ENCODE data around the gene PITPNC1. TPM values are rescaled to one million over a fixed set of nuclear protein-coding genes. Genes with fewer than 3 reads are reported as not detected.
A peak's percentile ranks its signal among the peaks of the same experiment; 100 is the strongest.
"Not testable (repeated sequence)": the region's sequence is repeated elsewhere in the genome, so short reads cannot be mapped to it uniquely, and the experiment has no call there.

PITPNC1 gene
- total RNA-seq, 1 experiment from 2014 or later, result 40.6 TPM

DNA sequence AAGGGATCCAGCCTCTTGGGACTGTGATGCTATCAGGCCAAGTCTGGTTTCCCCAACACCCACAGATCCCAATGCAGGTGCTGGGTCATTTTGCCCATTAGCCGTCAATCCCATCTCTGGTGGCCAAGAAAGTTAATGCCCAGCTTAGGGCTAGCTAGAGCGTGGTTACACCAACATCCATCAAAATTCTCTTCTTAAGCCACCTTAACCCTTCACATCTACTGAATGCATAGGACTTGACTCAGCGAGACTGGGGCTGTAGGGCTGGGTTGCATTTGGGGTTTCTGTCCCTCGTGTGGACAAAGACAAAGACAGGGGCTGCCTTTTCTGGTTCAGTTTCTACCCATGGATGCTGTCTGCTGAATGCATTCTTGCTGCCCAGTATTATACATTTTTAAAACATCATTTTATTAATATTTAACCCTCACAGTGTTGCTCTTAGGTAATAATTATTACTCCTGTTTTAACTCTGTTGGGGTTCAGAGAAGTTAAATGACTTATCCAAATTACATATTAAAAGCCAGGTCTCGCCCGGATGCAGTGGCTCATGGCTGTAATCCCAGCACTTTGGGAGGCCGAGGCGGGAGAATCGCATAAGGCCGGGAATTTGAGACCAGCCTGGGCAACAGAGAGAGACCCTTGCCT is 199.5 kb downstream of the PITPNC1 start:
- DNase-seq (ENCODE audit: low spot score), result no peak

DNA sequence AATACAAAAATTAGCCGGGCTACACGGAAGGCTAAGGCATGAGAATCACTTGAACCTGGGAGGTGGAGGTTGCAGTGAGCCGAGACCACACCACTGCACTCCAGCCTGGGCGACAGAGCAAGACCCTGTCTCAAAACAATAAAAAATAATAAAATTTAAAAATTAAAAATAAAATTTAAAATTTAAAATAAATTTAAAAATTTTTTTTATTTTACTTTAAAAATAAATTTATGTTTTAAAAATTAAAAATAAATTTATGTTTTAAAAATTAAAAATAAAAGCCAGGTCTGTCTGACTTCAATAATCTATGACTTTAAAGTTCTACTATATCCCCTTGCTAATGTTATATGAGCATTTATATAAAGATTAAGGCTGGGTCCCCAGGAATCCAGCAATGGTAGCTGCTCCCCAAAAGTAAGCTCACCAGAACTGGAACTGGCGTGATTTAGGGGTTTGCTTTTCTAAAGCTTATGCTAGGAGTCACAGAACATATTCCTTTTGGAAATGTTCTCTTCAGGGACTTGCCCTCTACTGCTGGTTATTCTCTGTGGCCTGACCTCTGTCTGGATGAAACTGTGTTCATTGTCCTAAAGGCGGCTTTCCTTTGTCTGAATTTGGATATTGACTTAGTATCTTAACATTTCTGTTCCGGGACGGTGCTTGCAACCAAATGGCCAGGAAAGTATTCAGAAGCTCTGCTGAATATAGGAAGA is 200.5 kb downstream of the PITPNC1 start:
- no peak for DNase-seq (ENCODE audit: low spot score)

DNA sequence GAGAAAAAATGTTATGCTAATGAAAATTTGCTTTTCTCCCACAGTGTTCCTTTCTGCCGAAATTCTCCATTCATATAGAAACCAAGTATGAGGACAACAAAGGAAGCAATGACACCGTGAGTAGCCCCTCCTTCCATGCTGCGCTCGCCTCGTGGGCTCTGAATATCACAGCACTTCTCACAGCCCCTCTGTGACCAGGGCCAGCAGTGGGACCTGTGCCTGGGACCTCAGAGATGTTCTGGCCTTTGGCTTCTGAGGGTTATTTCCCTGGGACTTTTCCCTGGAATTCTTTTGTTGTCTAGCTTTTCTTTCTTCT is 201.0 kb downstream of the PITPNC1 start:
- no peak for DNase-seq (ENCODE audit: low spot score)

DNA sequence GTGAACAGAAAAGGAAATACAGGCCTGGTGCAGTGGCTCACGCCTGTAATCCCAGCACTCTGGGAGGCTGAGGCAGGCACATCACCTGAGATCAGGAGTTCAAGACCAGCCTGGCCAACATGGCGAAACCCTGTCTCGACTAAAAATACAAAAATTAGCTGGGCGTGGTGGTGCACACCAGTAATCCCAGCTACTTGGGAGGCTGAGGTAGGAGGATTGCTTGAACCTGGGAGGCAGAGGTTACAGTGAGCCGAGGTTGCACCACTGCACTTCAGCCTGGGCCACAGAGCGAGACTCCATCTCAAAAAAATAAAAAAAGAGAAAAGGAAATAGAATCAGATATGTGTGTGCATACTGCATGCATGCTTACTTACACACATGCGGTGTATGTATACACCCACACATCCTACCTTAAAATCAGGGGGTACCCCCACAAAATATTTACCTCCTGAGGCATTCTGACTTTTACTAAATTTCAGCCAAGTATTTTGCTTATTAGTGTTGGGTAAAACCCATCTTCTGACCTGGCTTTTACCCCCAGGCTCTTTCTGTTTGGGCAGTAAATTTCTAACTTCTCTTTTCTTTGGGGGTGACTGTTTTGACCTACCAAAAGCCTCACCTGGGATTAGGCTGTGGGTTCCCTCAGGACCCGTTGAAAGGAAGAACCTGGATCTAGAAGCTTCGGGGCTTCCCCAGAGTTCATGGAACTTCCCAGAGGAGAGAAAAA is 201.8 kb downstream of the PITPNC1 start:
- DNase-seq (ENCODE audit: low spot score), result not testable (repeated sequence)

DNA sequence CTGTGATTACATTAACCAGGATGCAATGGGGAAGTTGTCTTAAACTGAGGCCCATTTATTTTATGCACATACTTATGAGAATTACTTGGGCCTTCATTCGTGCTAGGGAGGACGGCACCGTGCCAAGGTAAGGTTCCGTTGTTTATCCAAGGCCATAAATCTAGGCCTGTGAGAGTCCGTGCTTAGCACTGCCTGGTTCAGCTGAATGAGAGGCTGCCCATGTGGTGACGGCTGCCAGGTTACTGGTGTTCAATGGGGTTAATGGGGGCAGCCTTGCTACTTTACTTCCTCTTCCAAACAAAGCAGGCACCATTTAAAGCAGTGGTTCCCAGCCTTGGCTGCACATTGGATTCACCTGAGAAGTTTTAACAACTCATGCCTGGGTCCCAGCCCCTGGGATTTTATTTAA is 205.6 kb downstream of the PITPNC1 start:
- peak; percentile 100 for DNase-seq (ENCODE audit: low spot score)

DNA sequence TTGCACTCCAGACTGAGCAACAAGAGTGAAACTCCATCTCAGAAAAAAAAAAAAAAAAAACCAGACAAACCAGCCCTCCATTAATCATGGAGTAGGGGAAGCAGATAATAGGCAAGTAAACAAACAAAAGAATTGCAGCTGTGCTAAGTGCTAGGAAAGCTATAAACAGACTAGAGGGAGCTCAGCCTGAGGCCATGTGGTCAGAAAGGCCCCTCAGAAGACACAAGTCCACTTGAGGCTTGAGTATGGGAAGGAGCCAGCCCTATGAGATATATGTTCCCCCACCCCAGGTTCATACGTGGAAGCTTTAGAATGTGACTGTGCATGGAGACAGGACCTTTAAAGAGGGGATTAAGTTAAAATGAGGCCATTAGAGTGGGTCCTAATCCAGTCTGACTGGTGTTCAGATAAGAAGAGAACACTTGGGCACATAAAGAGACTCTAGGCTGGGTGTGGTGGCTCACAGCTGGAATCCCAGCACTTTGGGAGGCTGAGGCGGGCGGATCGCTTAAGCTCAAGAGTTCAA is 208.1 kb downstream of the PITPNC1 start:
- DNase-seq (ENCODE audit: low spot score), result peak; percentile 84

DNA sequence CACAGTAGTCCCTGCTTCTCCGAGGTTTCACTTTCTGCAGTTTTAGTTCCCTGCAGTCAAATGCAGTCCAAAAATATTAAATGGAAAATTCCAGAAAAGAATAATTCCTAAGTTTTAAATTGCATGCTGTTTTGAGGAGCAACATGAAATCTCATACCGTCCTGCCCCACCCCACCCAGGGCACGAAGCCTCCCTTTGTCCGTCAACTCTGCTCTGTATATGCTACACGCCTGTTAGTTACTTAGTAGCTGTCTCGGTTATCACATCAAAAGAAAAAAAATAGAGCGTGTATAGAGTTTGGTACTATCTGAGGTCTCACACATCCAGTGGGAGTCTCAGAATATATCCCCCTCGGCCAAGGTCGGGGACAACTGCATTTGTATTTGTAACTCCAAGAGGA is 211.2 kb downstream of the PITPNC1 start:
- DNase-seq (ENCODE audit: low spot score), result no peak

DNA sequence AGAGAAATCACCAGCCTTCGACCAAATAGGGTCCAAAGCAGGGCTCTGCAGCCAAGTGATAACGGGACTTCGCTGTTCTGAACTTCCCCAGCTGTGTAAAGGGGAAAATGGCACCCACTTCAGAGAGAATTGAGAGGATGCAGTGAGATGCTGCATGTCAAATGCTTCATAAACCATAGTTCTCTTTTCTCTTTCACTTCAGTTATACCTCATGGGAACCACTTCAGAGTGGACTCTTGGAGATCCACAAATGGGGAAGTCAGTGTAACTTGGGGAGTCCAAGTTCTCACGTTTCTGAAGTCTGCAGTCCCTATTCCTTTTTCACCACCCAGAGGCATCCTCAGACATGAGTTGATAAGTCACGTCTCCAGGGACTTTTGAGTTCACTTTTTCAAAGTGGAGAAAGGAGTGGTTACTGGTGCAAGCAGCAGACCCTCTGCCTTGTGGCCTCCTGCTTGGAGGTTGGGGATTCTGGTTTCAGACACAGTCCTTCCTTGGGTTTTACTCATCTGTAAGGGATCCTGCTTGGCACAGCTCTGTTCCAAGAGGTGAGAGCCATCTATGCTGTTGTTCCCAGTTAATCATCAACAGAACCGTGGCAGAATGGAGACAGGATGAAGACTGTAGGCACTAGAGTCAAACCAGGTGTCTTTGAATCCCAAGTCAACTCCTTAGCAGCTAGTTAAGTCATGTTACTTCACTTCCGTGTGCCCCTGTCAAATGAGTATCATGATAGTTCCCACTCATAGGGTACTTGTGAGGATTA is 217.2 kb downstream of the PITPNC1 start:
- DNase-seq (ENCODE audit: low spot score), result peak; percentile 68

DNA sequence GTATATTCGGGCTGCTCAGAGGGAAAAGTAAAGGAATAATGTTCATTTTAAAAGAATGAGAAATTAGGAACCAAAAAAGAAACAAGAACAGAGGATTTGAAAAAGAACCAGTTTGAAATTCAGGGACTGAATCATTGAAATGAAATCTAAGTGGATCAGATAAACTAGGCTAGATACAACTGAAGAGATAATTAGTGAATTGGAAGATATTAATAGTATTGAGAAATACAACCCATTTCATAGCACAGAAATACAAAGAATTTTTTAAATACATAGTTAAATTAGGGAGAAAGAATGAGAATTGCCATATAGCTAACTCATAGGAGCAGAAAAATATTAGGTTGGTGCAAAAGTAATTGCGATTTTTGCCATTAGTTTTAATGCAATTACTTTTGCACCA is 223.3 kb downstream of the PITPNC1 start:
- DNase-seq (ENCODE audit: low spot score), result no peak

DNA sequence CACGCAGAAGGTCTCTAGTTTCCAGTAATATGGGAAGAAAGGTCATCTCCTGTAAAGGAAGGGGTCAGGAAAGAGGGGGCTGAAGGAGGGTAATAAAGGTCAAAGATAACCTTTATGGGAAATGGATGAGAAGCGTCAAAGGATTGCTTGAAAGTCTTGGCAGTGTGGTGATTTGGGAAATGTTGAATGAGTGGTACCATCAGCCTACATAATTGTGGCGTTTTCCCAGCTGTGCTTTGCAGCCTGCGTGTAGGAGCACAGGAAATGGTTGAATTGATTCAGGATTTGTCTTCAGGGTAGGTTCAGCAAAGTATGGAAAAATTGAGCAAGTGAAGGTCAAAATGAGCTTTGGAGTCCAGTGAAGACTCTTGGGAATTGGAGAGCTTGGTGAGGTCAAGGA is 224.8 kb downstream of the PITPNC1 start:
- DNase-seq (ENCODE audit: low spot score), result no peak

DNA sequence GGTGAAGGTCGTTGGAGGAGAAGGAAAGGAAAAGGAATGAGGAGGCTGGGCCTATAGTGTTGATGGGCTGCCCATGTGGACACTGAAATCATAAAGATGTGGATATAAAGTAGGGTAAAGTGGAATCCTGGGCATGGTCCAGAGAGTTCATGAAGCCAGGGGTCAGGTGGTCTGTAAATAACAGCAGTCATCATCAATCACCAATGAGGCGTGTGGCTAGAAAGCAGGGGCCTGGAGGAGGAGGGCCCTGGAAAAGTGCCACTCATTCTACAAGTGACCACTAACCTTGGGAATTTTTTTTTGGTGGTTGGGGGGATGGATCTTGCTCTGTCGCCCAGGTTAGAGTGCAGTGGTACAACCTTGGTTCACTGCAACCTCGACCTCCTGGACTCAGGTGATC is 225.4 kb downstream of the PITPNC1 start:
- DNase-seq (ENCODE audit: low spot score), result no peak

DNA sequence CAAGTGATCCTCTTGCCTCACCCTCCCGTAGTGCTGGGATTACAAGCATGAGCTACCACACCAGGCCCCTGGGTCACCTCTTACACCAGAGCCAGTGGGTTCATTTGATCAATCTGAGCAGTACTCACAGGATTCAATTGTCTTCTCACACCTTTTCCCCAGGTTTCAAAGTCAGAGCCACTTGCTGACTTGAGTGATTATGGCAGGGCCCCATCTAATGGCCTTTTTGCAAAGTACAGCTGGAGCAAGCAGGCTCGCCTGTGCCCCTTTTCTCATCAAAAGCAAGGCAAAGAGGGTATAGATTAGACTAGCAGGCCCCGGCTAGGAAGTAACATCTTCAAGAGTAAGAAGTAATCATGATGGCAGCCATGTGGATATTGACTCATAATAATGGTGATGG is 225.9 kb downstream of the PITPNC1 start:
- DNase-seq (ENCODE audit: low spot score), result peak; percentile 88

DNA sequence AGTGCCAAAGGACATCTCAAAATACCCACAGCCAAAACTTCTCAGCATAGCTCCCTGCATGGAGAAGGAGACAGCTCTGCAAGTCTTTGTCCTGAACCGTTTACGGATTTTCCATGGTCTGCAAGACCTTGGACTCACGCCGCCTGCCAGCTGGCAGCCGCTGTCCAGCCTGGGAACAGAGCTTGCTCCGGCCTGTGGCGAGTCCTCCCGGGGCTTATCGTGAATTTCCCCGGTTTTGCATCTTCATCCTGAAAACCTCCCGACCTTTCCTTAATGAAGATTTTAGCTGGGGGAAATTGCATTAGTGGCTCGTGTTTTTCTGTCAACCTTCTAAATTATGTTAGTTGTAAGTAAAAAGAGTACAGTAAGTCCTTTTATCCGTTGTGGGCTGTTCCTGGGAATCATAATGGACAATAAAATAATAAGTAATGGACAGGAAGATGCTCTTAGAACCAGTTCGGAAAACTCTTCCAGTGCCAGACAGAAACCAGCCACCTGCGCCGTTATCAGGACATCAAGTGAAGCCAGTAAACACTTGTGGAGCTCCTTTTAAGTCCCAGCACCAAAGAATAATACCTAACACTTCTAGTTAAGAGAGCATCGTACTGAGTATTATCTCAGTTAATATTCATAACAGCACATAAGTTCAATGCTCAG is 228.3 kb downstream of the PITPNC1 start:
- no peak for DNase-seq (ENCODE audit: low spot score)

DNA sequence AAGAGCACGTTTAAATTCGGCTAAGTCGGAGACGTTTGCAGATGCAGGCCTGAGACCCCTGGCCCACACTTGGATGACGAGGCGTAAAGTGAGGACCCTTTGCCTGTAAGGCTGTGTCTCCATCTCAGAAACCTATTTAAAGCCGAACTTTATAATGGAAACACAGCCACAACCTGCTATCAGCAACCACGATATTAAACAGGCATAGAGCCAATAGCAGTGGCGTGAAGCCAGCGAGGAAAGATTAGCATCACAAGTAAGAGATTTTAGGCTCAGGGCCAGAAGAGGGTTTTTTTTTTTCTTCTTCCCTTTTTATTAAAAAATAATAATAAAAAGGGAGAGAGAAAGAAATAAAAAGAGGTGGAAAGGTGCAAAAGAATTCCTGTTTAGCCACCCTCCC is 229.4 kb downstream of the PITPNC1 start:
- DNase-seq (ENCODE audit: low spot score), result peak; percentile 76

DNA sequence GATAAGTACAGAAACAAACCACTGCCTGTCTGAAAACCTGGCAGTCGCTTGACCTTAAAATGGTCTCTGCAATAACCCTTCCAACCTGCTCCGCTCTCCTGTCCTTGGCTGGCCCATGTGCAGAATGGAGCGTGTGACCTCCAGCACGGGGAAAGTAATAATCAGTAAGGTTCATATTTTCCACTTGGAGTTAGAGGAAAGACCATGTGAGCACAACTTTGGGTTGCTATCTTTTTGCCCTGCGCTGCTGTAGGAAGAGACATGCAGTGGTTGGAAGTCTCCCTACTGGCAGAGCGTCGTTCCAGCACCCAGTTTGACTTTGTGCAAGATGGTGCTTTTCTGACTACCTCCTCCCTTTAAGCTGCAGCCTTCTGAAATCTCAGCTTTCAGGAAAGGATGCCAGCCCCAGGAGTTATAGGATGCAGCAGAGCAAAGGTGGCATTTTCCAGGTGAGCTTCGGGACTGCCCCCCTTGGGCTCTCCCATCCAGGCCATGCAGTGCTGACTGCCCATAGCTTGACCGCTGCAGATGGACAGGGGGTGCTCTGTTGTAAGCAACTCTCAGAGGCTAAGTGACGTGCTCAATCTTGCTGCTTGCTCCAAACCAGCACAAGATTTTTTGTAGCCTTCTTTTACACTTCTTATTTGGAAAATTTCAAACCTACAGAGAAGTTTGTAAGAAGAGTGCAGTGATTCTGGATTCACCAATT is 230.0 kb downstream of the PITPNC1 start:
- DNase-seq (ENCODE audit: low spot score), result peak; percentile 40

DNA sequence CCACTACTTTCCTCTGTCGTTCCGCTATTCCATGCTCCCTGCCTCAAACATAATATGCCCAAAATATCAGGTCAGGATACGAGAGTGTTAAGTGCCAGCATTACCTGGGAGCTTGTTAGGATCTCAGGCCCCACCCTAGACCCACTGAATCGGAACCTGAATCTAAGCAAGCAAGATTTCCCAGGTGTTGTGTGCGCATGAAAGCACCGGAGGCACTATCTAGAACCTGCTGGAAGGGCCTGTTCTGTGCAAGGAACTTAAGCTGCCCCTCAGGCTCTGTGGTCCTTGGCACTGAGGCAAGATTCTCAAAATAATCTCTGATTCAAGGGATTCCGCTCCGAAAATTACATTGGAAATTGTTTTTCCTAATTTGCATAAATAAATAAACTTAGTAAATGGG is 233.0 kb downstream of the PITPNC1 start:
- DNase-seq (ENCODE audit: low spot score), result no peak

DNA sequence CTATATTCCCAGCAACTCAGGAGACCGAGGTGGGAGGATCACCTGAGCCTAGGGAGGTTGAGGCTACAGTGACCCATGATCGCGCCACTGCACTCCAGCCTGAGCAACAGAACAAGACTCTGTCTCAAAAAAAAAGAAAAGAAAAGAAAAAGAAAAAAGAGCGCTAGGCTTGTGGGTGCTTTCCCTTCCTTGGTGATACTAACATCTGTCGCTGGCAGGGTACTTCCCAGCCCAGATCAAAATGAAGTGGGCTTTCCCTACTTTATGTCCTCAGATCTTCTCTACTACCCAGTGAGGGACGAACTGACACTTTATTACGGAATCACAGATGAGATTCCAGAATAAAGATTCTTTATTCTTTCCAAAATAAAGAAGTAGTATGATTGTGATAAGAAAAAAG is 236.9 kb downstream of the PITPNC1 start:
- no peak for DNase-seq (ENCODE audit: low spot score)

DNA sequence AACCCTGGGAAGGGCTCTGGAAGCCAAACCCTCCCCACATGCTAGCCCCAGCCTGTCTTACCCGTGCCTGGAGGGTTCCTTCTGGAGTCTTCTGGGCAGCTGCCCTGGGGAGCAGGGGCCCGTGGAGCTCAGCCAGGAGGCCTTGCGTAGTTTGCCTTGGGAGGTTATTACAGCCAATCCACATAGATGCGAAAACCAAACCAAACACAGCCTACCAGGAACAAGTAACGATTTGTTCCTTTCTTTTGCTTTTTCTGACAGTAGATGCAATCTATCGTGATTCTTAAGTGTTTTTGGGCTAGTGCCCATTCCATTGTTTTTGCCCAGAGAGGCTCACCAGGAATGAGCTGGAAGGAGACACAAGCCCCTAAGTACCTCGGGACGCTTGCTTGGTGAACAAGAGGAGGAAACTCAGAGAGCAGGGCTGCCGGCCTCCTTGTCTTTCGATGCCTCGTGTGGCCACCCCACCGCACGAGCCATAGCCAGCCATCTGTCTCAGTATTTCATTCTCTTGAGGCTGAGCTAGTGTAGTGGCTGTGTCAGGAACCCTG is 238.0 kb downstream of the PITPNC1 start:
- no peak for DNase-seq (ENCODE audit: low spot score)

DNA sequence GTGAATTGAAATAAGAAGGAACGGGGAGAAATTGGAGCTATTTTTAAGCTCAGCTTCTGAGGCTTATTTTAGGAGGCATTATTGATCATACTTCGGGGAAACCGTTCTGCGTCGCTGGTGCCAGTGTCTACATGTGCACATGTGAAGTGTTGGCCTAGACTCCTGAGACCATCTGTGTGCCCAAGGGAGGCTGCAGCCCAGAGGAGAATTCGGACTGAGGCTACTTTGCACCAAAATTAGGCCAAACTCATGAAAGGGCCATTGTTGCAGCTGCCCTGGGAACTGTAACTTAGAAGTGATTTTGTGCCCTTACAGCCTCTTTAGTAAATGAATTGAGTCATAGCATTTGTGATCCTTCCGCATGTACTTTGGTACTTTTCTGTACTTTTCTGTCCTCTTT is 238.7 kb downstream of the PITPNC1 start:
- no peak for DNase-seq (ENCODE audit: low spot score)

DNA sequence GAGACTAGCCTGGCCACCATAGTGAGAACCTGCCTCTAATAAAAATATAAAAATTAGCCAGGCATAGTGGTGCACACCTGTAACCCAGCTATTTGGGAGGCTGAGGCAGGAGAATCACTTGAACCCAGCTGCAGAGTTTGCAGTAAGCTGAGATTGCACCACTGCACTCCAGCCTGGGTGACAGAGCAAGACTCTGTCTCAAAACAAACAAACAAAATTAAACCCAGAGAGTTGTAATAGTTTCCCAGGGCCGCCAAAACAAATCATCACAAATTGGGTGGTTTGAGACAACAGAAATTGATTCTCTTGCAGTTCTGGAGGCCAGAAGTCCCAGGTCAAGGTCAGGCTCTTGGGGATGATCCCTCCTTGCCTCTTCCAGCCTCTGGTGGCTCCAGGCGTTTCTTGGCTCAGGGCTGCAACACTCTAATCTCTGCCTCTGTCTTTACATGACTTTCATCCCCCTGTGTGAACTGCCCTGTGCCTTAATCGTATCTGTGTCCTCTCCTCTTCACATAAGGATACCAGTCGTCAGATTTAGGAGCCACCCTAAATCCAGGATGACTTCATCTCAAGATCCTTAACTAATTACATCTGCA is 240.3 kb downstream of the PITPNC1 start:
- no peak for DNase-seq (ENCODE audit: low spot score)

Measured in HT-29 (cell line).